Pancreas (tissue), 10 donors: ENCODE data around the gene ADH1A. TPM values are rescaled to one million over a fixed set of nuclear protein-coding genes. Genes with fewer than 3 reads are reported as not detected.

ENCODE experiments used
- ATAC-seq, 4 donors: fragments of 200-7000 bp; cut with Tn5 transposase; one replicate each; pipeline versions ENCODE4 v1.8.0 to v1.9.1; 2020; ENCODE audit warnings: mild to moderate bottlenecking in 4 of 4, moderate library complexity in 4 of 4
- DNase-seq, 6 donors: peaks; one replicate each; pipeline ENCODE4 v3.0.0-alpha.2; 2020
- FAIRE-seq: peaks from 2 replicates; lab custom pipeline; 2012; peaks lifted over from hg19 to GRCh38; lab: Jason Lieb, UNC
- H3K27ac ChIP-seq, 4 donors: fragments of 200-600 bp; sonication (generic); 1 replicate in 3 of 4; 2 replicates in 1 of 4; pipeline versions ENCODE4 v1.5.0 to v1.8.0; 2020
- H3K27me3 ChIP-seq, 4 donors: fragments of 200-600 bp; one replicate each; pipeline ENCODE4 v1.8.0; 2021
- H3K36me3 ChIP-seq, 3 donors: fragments of 200-600 bp; sonication (generic) in 1 of 3; one replicate each; pipeline versions ENCODE4 v1.5.0 to v1.8.0; 2020 to 2021
- H3K4me1 ChIP-seq, 3 donors: fragments of 200-600 bp; one replicate each; pipeline ENCODE4 v1.8.0; 2021
- H3K4me3 ChIP-seq, 4 donors: fragments of 200-600 bp; sonication (generic) in 2 of 4; one replicate each; pipeline versions ENCODE4 v1.5.0 to v1.8.0; 2020 to 2021
- H3K9me3 ChIP-seq, 4 donors: fragments of 200-600 bp; one replicate each; pipeline ENCODE4 v1.8.0; 2021
- CTCF ChIP-seq, 4 donors: fragments of 200-600 bp; sonication (generic) in 3 of 4; IDR thresholded peaks; one replicate each; pipeline versions ENCODE4 v1.5.0 to v1.8.0; 2021; ENCODE audit warnings: antibody characterized with exemption in 4 of 4
- WGBS, 2 donors: extraction: QIAGEN DNeasy Blood & Tissue Kit; methylation state at CpG; one replicate each; pipeline ENCODE4 v1.1.7; 2013; 5-methylcytosine and 5-hydroxymethylcytosine counted together
- intact Hi-C, 3 donors: fragments of 100-400 bp; cut with DNase I; formaldehyde crosslinking; loops; one replicate each; pipeline versions ENCODE4 v1.11.1 to v1.14.2; 2022
- polyA plus RNA-seq, 2 donors: library from polyadenylated mRNA; stranded (reverse); fragments of 200-250 nt; gene quantifications; one replicate each; pipeline ENCODE4 v1.2.3, GENCODE V29; 2013
- total RNA-seq, 6 donors: library from RNA; stranded (reverse); fragmentation: NEBNext Ultra II Directional in 4 of 6; extraction: Animal tissue kit (Norgen Biotek cat#: 25700) in 4 of 6; gene quantifications; one replicate each; pipeline versions ENCODE4 v1.2.1 to v1.2.4, GENCODE V29; 2021 to 2023
- donor health status: healthy with polysubstance abuse.
- donor health status: DM: no; HTN: no; CAD: no; lungs with moderate emphysema.
- donor health status: DM: no; HTN: no; CAD: no.
- donor health status: control.
- donor health status: control.
- donor health status: Bipolar disorder and iron deficiency.
- donor health status: DM: yes; HTN: yes; CAD: no.
- donor health status: DM: no; HTN: no; CAD: no.
- donor health status: DM: no; HTN: no; CAD: no.
- donor health status: DM: yes; HTN: yes; CAD: no.

Gene ADH1A
- total and polyA plus RNA-seq, 8 donors: 0.19 to 2.1 (median 0.64) TPM

GRCh38 chr4:99330648-99331047 lies 39.9 kb upstream of the ADH1A start:
- TF ChIP-seq CTCF (IDR thresholded peaks at IDR 0.05): no peak
- WGBS, 2 donors: 94 to 97% methylated on average over 3 of the region's 3 CpGs
- no peak for DNase-seq
- no peak overlapping the region for H3K27ac ChIP-seq
- peak in 1 of 4 donors; percentile 22 for ATAC-seq
- H3K9me3 ChIP-seq: no peaks in the 10 kb centered on the region
- FAIRE-seq: no peak
- intact Hi-C loops: no loop called here
- no peaks in the 10 kb centered on the region for H3K36me3 ChIP-seq
- H3K27me3 ChIP-seq: no peaks in the 10 kb centered on the region
- H3K4me1 ChIP-seq: peaks cover 0 to 3% (median 0%) of the 10 kb centered on the region in 3 donors
- no peak overlapping the region for H3K4me3 ChIP-seq

GRCh38 chr4:99329876-99330275 lies 39.1 kb upstream of the ADH1A start:
- WGBS, 2 donors: 69 to 75% methylated on average over 2 of the region's 2 CpGs
- no peak for TF ChIP-seq CTCF (IDR thresholded peaks at IDR 0.05)
- Histone ChIP-seq H3K27me3 (no peaks in the 10 kb centered on the region), H3K36me3 (no peaks in the 10 kb centered on the region), H3K4me3 (no peak overlapping the region), H3K9me3 (no peaks in the 10 kb centered on the region), H3K4me1 (peaks cover 0 to 5% (median 4%) of the 10 kb centered on the region in 3 donors), H3K27ac (no peak overlapping the region)
- no peak for DNase-seq
- no peak for FAIRE-seq
- ATAC-seq: no peak
- intact Hi-C loops: no loop called here

GRCh38 chr4:99324979-99325378 lies 34.2 kb upstream of the ADH1A start:
- WGBS, 2 donors: 8 to 22% methylated on average over 3 of the region's 3 CpGs
- DNase-seq (peak in 4 of 6 donors; percentile 7 to 37 (median 27)), ATAC-seq (peak; percentile 62 to 83 (median 67)), FAIRE-seq (no peak)
- Histone ChIP-seq H3K27me3 (no peaks in the 10 kb centered on the region), H3K36me3 (no peaks in the 10 kb centered on the region), H3K27ac (no peak overlapping the region), H3K4me1 (peaks cover 6 to 14% (median 7%) of the 10 kb centered on the region in 3 donors), H3K9me3 (no peaks in the 10 kb centered on the region), H3K4me3 (no peak overlapping the region)
- TF ChIP-seq CTCF (IDR thresholded peaks at IDR 0.05): no peak
- intact Hi-C loops: no loop called here

GRCh38 chr4:99324361-99324760 lies 33.6 kb upstream of the ADH1A start:
- ATAC-seq (no peak), FAIRE-seq (no peak), DNase-seq (no peak)
- 84 to 85% methylated on average over 1 of the region's 1 CpG for WGBS, 2 donors
- no peaks in the 10 kb centered on the region for H3K27me3 ChIP-seq
- no peak overlapping the region for H3K27ac ChIP-seq
- no peak overlapping the region for H3K4me3 ChIP-seq
- peaks cover 6 to 14% (median 7%) of the 10 kb centered on the region in 3 donors for H3K4me1 ChIP-seq
- no peaks in the 10 kb centered on the region for H3K36me3 ChIP-seq
- intact Hi-C loops: no loop called here
- no peaks in the 10 kb centered on the region for H3K9me3 ChIP-seq
- no peak for TF ChIP-seq CTCF (IDR thresholded peaks at IDR 0.05)

GRCh38 chr4:99323756-99324155 lies 33.0 kb upstream of the ADH1A start:
- WGBS, 2 donors: 92 to 98% methylated on average over 1 of the region's 1 CpG
- intact Hi-C loops: no loop called here
- Histone ChIP-seq H3K27ac (no peak overlapping the region), H3K4me1 (peaks cover 6 to 14% (median 7%) of the 10 kb centered on the region in 3 donors), H3K4me3 (no peak overlapping the region), H3K27me3 (no peaks in the 10 kb centered on the region), H3K36me3 (no peaks in the 10 kb centered on the region), H3K9me3 (no peaks in the 10 kb centered on the region)
- no peak for TF ChIP-seq CTCF (IDR thresholded peaks at IDR 0.05)
- DNase-seq (no peak), ATAC-seq (peak in 3 of 4 donors; percentile 45 to 73 (median 71)), FAIRE-seq (no peak)
